Gastroesophageal sphincter (tissue), 3 donors: ENCODE measurements around the gene PREP.

Experiments used
- POLR2A ChIP-seq, 2 donors: fragments of 450-650 bp; IDR thresholded peaks; one replicate each; pipeline ENCODE4 v1.6.1; 2017; ENCODE audit warnings: antibody characterized with exemption in 2 of 2, mild to moderate bottlenecking in 2 of 2, moderate library complexity in 1 of 2
- POLR2AphosphoS5 ChIP-seq: sonication (generic); formaldehyde crosslinking; IDR thresholded peaks from one replicate; pipeline ENCODE4 v1.6.1; 2017; ENCODE audit warnings: antibody characterized with exemption
- TF ChIP-seq, protein P1 (sequence below), 4 experiments: fragments of 200-600 bp in 2 of 4; fragments of 450-650 bp in 2 of 4; sonication (generic) in 1 of 4; IDR thresholded peaks; one replicate each; pipeline ENCODE4 v1.5.1; 2017 to 2019; ENCODE audit warnings: antibody characterized with exemption in 4 of 4, mild to moderate bottlenecking in 2 of 4, moderate library complexity in 2 of 4

DNA sequence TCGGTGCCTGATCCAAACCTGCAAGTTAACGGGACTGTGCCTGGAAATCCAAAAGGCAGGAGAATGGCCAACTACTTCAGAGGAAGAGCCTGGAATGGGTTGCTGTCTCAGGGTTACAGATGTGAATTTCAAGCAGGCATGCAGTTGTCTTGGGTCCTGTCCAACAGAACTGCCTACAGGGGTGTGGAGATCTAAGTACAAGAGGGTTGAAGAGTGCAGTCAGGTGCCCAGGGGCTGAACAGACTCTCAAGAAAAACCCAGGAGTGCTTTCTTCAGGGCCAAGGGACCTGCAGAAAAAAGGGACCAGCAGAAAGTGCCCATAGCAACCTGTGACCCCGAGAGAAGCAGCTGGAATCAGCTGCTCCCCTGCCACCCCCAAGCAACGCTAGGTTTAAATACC, 71.0 kb downstream of the PREP start:
- TF ChIP-seq, protein P1, sequence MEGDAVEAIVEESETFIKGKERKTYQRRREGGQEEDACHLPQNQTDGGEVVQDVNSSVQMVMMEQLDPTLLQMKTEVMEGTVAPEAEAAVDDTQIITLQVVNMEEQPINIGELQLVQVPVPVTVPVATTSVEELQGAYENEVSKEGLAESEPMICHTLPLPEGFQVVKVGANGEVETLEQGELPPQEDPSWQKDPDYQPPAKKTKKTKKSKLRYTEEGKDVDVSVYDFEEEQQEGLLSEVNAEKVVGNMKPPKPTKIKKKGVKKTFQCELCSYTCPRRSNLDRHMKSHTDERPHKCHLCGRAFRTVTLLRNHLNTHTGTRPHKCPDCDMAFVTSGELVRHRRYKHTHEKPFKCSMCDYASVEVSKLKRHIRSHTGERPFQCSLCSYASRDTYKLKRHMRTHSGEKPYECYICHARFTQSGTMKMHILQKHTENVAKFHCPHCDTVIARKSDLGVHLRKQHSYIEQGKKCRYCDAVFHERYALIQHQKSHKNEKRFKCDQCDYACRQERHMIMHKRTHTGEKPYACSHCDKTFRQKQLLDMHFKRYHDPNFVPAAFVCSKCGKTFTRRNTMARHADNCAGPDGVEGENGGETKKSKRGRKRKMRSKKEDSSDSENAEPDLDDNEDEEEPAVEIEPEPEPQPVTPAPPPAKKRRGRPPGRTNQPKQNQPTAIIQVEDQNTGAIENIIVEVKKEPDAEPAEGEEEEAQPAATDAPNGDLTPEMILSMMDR (IDR thresholded peaks at IDR 0.05), result no peak
- TF ChIP-seq POLR2A (IDR thresholded peaks at IDR 0.05) (no peak), POLR2AphosphoS5 (no peak)
